ENCODE measurements around the gene SEMA6D.

- TF ChIP-seq CTCF (IDR thresholded peaks at IDR 0.05) (no peak), POLR2AphosphoS5 (IDR thresholded peaks at IDR 0.05) (no peak)
Measured at GRCh38 chr15:47764666-47765065, 47.4 kb downstream of the SEMA6D start.

Data from suprapubic skin (tissue), 3 donors.